CD4-positive, alpha-beta T cell treated with Interleukin-1 beta for 1 hour (primary cell): ENCODE data around the gene TRAF3IP1.
"Not testable (repeated sequence)": the region's sequence is repeated elsewhere in the genome, so short reads cannot be mapped to it uniquely, and the experiment has no call there.

Source experiments
- DNase-seq, 2 donors: peaks; one replicate each; pipeline ENCODE4 v3.0.0-alpha.2; 2020 to 2022

The TRAF3IP1 gene

GRCh38 chr2:238431456-238431855 lies 111.1 kb downstream of the TRAF3IP1 start:
- no peak for DNase-seq

DNA sequence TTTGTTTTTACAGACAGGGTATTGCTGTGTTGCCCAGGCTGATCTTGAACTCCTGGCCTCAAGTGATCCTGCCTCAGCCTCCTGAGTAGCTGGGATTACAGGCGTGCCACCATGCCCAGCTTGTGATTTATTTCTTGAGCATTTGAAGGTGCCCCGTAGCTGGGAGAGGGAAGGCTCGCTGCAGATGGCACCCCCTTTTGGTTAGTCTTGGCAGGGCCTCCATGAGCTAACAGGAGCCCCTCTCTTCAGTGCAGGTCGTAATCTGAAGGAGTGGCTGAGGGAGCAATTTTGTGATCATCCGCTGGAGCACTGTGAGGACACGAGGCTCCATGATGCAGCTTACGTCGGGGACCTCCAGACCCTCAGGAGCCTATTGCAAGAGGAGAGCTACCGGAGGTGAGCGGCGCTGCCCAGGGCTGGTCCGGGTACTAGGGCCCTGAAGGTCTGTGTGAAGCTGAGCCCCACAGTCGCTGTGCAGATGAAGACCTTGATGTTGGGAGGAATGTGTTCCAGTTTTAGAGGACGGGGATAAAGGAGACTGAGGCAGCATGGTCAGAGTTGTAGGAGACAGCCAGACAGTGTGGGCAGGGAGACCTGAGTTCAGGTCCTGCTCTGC lies 113.1 kb downstream of the TRAF3IP1 start:
- no peak for DNase-seq

GRCh38 chr2:238433941-238434845 lies 113.9 kb downstream of the TRAF3IP1 start:
- DNase-seq, result no peak

- no peak for DNase-seq
These were observed 114.8 kb downstream of the TRAF3IP1 start for GRCh38 chr2:238434846-238435751.

GRCh38 chr2:238435752-238436096 lies 115.4 kb downstream of the TRAF3IP1 start:
- no peak for DNase-seq

GRCh38 chr2:238438856-238439849 lies 118.8 kb downstream of the TRAF3IP1 start:
- DNase-seq, result peak in 1 of 2 donors; percentile 4

DNA sequence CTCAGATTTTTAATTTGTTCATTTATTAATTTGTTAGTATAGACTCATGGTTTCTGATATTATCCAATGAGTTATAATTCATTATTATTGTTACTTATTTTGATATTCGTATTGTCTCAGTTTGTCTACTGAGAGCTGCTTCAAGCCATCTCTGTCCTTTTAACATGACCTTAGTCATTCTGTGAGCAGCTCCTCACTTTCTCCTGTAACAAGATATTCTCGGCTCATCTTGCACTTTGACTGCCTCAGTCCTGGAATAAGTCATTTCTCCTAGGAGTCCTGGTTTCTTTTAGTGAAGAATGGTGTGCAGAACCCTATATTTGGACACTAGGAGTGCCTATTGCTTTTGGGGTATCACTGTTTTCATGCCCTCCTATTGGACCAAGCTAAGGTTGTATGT lies 119.6 kb downstream of the TRAF3IP1 start:
- DNase-seq, result no peak

DNA sequence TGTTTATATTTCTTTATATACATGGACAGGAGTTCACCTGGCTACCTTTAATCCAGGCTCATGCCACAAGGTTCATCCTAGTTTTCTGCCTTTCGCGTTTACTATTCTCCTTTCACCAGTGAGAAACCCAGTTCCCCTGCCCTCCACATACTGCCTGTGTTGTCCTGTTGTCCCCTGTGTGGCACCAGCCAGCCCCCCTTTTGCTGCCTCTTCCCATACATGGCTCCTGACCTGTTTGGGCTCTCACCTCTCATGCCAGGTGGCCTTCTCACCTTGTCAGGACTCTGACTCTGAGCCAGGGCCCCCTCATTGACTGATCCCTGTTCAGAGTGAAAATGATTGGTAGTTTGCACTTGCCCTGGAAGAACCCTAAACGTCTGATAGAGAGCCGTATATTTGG lies 120.0 kb downstream of the TRAF3IP1 start:
- DNase-seq, result no peak

GRCh38 chr2:238440767-238441166 lies 120.4 kb downstream of the TRAF3IP1 start:
- no peak for DNase-seq

DNA sequence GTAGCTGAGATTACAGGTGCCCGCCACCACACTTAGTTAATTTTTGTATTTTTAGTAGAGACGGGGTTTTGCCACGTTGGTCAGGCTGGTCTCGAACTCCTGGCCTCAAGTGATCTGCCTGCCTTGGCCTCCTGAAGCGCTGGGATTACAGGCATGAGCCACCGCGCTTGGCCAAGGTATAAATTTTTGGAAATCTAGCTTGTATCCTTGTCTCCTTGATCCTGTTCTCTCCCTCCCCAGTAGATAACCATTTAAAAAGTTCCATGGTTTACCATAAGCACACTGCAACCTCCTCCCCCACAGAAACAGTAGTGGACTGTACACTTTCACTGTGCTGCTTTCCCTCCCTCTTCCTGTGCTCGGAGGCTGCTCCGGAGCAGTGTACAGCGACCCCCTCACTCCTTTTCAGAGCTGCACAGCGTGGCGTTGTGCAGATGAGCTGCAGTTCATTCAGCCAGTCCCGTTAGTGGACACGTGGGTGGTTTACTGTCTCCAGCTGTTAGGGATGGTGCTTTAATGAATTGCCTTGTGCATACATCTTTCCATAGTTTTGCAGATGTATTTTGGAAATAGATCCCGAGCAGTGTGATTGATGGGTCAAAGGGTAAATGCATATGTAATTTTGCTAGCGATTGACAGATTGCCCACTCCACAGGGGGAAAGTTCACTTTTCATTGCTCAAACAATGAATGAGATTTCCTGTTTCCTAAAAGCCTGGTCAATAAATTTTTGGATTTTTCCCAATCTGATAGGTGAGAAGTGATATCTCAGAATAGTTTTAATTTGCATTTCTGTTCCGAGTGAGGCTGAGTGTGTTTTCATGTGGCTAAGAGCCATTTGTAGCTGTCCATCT lies 121.2 kb downstream of the TRAF3IP1 start:
- DNase-seq, result no peak

DNA sequence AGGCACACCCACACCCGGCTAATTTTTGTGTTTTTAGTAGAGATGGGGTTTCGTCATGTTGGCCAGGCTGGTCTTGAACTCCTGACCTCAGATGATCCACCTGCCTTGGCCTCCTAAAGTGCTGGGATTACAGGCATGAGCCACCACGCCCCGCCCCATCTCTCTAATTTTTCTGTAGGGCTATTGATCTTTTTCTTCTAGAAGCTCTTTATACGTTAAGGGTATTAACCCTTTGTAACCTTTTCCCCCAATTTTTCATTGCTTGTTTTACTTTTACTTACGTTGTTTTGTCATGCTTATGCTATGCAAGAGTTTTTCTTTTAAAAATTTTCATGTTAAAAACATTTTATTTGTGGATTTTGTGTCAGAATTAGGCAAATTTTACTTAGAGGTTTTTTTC lies 121.9 kb downstream of the TRAF3IP1 start:
- not testable (repeated sequence) for DNase-seq

DNA sequence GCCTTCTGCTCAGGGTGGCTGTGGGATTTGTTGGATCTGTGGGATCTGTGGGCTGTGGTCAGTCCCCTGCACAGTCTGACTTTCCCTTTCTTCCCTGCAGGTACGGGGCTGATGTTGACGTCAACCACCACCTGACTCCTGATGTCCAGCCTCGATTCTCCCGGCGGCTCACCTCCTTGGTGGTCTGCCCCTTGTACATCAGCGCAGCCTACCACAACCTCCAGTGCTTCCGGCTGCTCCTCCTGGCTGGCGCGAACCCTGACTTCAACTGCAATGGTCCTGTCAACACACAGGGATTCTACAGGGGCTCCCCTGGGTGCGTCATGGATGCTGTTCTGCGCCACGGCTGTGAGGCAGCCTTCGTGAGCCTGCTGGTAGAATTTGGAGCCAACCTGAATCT lies 123.9 kb downstream of the TRAF3IP1 start:
- DNase-seq, result no peak

DNA sequence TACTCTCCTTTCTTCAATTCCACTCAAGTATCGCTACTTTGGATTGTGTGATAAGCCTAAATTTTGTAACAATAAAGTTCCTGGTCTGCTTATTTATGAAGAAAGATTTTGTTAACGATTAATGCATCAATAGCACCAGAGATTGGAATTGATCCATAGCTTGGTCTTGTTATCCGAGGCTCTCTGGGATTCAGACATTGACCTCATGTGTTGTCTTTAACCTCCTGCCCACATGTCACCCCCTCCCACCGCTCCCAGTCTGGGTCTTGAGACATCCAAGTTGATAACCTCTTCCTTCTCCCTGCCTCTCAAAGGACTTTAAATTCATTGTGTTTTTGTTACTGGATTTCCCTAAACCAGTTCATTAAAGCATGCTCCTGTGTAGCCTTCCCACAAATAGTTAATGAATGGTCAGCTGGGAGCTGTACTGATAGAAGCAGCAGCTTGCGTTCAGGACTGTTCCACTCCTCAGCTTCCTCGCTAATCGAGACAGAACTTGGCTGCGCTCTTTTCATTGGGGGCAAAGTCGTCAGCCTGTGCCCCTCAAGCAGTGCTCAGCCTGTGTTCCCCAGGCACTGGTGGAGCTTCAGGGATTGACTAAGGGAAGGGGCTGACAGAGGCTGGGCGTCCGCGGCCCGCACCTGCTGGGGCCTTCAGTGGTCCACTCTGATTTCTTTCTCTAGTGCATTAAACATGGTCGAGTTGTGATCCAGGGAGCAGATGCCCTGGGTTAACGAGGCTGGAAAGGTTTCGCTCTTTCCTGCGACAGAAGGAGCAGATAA lies 125.3 kb downstream of the TRAF3IP1 start:
- no peak for DNase-seq

DNA sequence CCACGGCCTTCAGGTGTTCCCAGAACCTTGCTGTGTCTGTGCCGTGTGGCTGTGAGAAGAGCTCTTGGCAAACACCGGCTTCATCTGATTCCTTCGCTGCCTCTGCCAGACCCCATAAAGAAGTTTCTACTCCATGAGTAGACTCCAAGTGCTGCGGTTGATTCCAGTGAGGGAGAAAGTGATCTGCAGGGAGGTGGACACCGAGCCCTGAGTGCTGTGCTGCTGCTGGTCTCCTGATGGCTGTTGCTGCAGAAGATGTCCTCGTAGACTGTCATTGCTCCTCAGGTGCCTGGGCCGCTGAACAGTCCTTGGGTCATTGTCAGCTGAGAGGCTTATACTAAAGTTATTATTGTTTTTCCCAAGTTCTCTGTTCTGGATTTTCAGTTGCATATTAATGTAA lies 126.1 kb downstream of the TRAF3IP1 start:
- DNase-seq, result no peak

- DNase-seq, result no peak
These were observed 128.0 kb downstream of the TRAF3IP1 start for GRCh38 chr2:238448031-238448955.

GRCh38 chr2:238449241-238449640 lies 128.9 kb downstream of the TRAF3IP1 start:
- DNase-seq, result no peak

- no peak for DNase-seq
These were observed 129.6 kb downstream of the TRAF3IP1 start for GRCh38 chr2:238449909-238450417.

GRCh38 chr2:238450440-238450861 lies 130.1 kb downstream of the TRAF3IP1 start:
- no peak for DNase-seq
